Gastrocnemius medialis (tissue), 4 donors: Measurements from ENCODE around the gene TOPORS. TPM values are rescaled to one million over a fixed set of nuclear protein-coding genes. Genes with fewer than 3 reads are reported as not detected.

Experiments
- ATAC-seq, 2 donors: fragments of 150-250 bp; one replicate each; pipeline ENCODE4 v1.9.1; 2016
- DNase-seq, 2 donors: peaks; one replicate each; pipeline ENCODE4 v3.0.0-alpha.2; 2019
- H3K27ac ChIP-seq, 4 donors: fragments of 200-600 bp; sonication (generic); 1 replicate in 1 of 4; 2 replicates in 3 of 4; pipeline ENCODE4 v1.5.1; 2016 to 2018; ENCODE audit warnings: mild to moderate bottlenecking in 2 of 4, moderate library complexity in 1 of 4
- H3K27me3 ChIP-seq, 3 donors: fragments of 200-600 bp; sonication (generic) in 2 of 3; 1 replicate in 1 of 3; 2 replicates in 2 of 3; pipeline versions ENCODE4 v1.5.1 to v1.6.0; 2016 to 2019; ENCODE audit warnings: mild to moderate bottlenecking in 1 of 3, moderate library complexity in 1 of 3
- H3K36me3 ChIP-seq, 2 donors: fragments of 200-600 bp; sonication (generic) in 1 of 2; one replicate each; pipeline ENCODE4 v1.5.1; 2017 to 2018
- H3K4me1 ChIP-seq, 2 donors: fragments of 200-600 bp; sonication (generic) in 1 of 2; one replicate each; pipeline ENCODE4 v1.5.1; 2016 to 2017; ENCODE audit warnings: mild to moderate bottlenecking in 2 of 2
- H3K4me3 ChIP-seq, 4 donors: fragments of 200-600 bp; sonication (generic) in 3 of 4; 1 replicate in 1 of 4; 2 replicates in 3 of 4; pipeline ENCODE4 v1.5.1; 2016 to 2019; ENCODE audit warnings: mild to moderate bottlenecking in 2 of 4
- H3K9me3 ChIP-seq, 3 donors: fragments of 200-600 bp; sonication (generic) in 2 of 3; 1 replicate in 1 of 3; 2 replicates in 2 of 3; pipeline ENCODE4 v1.5.1; 2016 to 2019
- CTCF ChIP-seq, 5 experiments: fragments of 450-650 bp in 3 of 5; fragments of 200-600 bp in 2 of 5; sonication (generic) in 2 of 5; IDR thresholded peaks in 4 of 5; conservative IDR thresholded peaks in 1 of 5; 1 replicate in 4 of 5; 2 replicates in 1 of 5; pipeline ENCODE4 v1.5.1; 2016 to 2019; ENCODE audit warnings: antibody characterized with exemption in 5 of 5, mild to moderate bottlenecking in 3 of 5, moderate library complexity in 3 of 5
- POLR2A ChIP-seq, 2 donors: fragments of 450-650 bp; IDR thresholded peaks; one replicate each; pipeline ENCODE4 v1.6.1; 2017; ENCODE audit warnings: antibody characterized with exemption in 2 of 2, mild to moderate bottlenecking in 2 of 2, moderate library complexity in 2 of 2
- in situ Hi-C, 4 donors: fragments of 200-750 bp; cut with MboI; loops; one replicate each; pipeline versions ENCODE4 v1.15.0 to v1.8.0; 2017; ENCODE audit warnings: low sequenced_read_pairs in 4 of 4
- intact Hi-C: fragments of 100-400 bp; cut with DNase I; formaldehyde crosslinking; loops from one replicate; pipeline ENCODE4 v1.15.1; 2023; ENCODE audit warnings: low total_unique reads
- total RNA-seq, 4 donors: library from RNA; depleted of rRNA; stranded (reverse); fragments of >200 nt; gene quantifications; one replicate each; pipeline versions ENCODE4 v1.1.0 to v1.2.3, GENCODE V29; 2016

TOPORS gene
- total RNA-seq, 4 donors from 2014 or later: 7.7 to 15.2 (median 14.5) TPM

DNA sequence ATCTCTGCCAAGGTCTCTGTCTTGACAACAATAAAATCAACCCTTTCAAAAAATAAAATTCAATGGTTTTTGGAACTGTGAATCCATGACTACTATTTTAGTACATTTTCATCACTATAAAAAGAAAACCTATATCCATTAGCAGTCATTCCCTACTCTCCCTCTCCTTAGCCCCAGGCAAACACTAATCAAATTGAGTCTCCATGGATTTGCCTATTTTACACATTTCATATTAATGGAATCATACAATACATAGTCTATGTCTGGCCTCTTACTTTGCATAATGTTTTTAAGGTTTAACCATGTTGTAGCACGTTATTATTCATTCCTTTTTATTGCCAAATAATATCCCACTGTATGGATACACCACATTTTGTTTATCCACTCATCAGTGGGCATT is 50.5 kb downstream of the TOPORS start:
- intact Hi-C loops: no loop called here
- in situ Hi-C loops: loop anchor here in 1 of 4 donors (10.0 kb wide), 1 partner anchor 63 kb away; no protein-coding TSS in a partner anchor

DNA sequence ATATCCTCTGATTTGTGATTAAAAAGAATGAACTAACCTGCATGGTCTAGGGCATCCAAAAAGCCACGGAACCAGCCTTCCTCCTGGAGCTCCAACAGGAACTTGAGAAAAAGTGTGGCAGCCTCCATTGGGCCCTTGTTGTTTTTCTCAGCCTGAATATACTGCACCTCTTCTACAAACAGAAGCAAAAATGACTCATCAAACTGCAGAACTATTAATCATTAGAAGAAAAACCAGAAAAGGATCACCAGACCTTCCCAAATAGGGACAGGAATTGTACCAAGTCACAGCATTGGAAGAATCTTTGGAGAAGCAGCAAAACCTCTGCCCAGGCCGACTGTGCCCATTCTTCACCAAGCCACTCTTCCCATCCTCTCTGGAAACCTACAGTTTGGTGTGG is 51.6 kb downstream of the TOPORS start:
- no peak for ATAC-seq
- intact Hi-C loops: no loop called here
- no peak overlapping the region for H3K4me3 ChIP-seq
- peaks cover 0 to 35% of the 10 kb centered on the region in 2 donors for H3K36me3 ChIP-seq
- DNase-seq: no peak
- in situ Hi-C loops: loop anchor here in 1 of 4 donors (10.0 kb wide), 1 partner anchor 64 kb away; no protein-coding TSS in a partner anchor
- H3K9me3 ChIP-seq: no peaks in the 10 kb centered on the region
- no peak overlapping the region for H3K27ac ChIP-seq
- TF ChIP-seq POLR2A (IDR thresholded peaks at IDR 0.05): no peak
- TF ChIP-seq CTCF (IDR thresholded peaks at IDR 0.05 in 4 of 5, conservative IDR thresholded peaks at IDR 0.05 in 1 of 5): no peak
- no peaks in the 10 kb centered on the region for H3K4me1 ChIP-seq
- H3K27me3 ChIP-seq: no peaks in the 10 kb centered on the region

More for the DNA sequence above, 50.5 kb downstream of the TOPORS start:
- ATAC-seq: no peak
- Histone ChIP-seq H3K4me3 (no peak overlapping the region), H3K36me3 (peaks cover 0 to 26% of the 10 kb centered on the region in 2 donors), H3K4me1 (peaks cover 0 to 4% of the 10 kb centered on the region in 2 donors), H3K27me3 (no peaks in the 10 kb centered on the region), H3K9me3 (no peaks in the 10 kb centered on the region), H3K27ac (no peak overlapping the region)
- no peak for DNase-seq
- TF ChIP-seq CTCF (IDR thresholded peaks at IDR 0.05 in 4 of 5, conservative IDR thresholded peaks at IDR 0.05 in 1 of 5): no peak
- TF ChIP-seq POLR2A (IDR thresholded peaks at IDR 0.05): no peak

DNA sequence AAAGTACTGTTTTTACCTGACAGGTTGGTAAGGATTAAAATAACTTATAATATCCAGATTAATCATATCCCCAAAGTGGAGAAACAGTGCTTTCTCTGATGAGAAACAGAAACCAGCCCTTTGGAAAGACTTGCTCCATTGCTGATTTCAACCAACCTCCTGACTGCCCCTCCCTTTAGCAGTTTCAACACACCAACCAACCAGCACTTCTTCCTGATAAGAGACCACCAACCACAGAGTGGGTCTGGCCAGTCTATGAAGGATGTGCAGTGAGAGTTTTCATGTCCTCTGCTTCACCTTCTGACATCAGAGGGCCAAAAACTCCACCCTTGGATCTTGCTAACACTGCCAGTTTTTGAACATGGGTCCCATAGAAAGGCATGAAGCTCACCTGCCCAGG is 54.5 kb downstream of the TOPORS start:
- TF ChIP-seq POLR2A (IDR thresholded peaks at IDR 0.05) (no peak), CTCF (IDR thresholded peaks at IDR 0.05 in 4 of 5, conservative IDR thresholded peaks at IDR 0.05 in 1 of 5) (no peak)
- intact Hi-C loops: no loop called here
- no peak overlapping the region for H3K27ac ChIP-seq
- ATAC-seq (no peak), DNase-seq (no peak)
- in situ Hi-C loops: no loop called here
- no peaks in the 10 kb centered on the region for H3K27me3 ChIP-seq
- peaks cover 0 to 35% of the 10 kb centered on the region in 2 donors for H3K36me3 ChIP-seq
- no peaks in the 10 kb centered on the region for H3K9me3 ChIP-seq
- no peak overlapping the region for H3K4me3 ChIP-seq
- no peaks in the 10 kb centered on the region for H3K4me1 ChIP-seq

DNA sequence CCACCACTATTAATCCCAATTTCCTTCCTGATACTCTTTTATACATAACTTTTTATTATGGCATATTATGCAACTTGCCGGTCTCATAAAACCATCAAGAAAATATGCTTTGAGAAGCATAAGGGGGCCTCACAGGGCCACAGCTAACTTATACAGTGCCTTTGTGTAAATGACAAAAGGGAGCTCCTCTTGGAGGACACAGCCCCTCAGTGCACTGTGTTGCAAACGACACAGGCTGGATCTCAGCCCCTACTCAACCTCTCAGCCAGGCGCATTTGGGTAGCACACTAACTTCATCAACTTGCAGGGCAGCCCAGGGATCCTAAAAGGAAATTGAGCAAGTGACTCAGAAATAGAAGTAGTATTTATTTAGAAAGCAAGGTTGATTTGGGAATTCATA is 61.8 kb downstream of the TOPORS start:
- no peak for DNase-seq
- TF ChIP-seq CTCF (IDR thresholded peaks at IDR 0.05 in 4 of 5, conservative IDR thresholded peaks at IDR 0.05 in 1 of 5) (no peak), POLR2A (IDR thresholded peaks at IDR 0.05) (no peak)
- peaks cover 0 to 34% of the 10 kb centered on the region in 2 donors for H3K36me3 ChIP-seq

More for the DNA sequence above, 61.8 kb downstream of the TOPORS start:
- no peak for ATAC-seq
- in situ Hi-C loops: no loop called here
- intact Hi-C loops: loop anchor here (5.0 kb wide), 1 partner anchor 38 kb away; no protein-coding TSS in a partner anchor
- Histone ChIP-seq H3K27me3 (no peaks in the 10 kb centered on the region), H3K4me1 (no peaks in the 10 kb centered on the region), H3K9me3 (no peaks in the 10 kb centered on the region), H3K27ac (no peak overlapping the region), H3K4me3 (no peak overlapping the region)

Other genes with a start within 250 kb of the TOPORS start
- 10 to 100 TPM; 28.3 to 35.0 (median 30.3) TPM for gene ACO1, start 167.9 kb downstream of the TOPORS start, total RNA-seq
- gene RIGI, start 26.4 kb downstream of the TOPORS start, total RNA-seq: 1 to 10 TPM; 1.6 to 3.3 (median 2.8) TPM
- gene SMIM27, start 259 bp downstream of the TOPORS start, total RNA-seq: 10 to 100 TPM in 1 of 4 donors, 1 to 10 TPM in 3; 1.8 to 11.6 (median 7.6) TPM
- 10 to 100 TPM; 59.2 to 97.0 (median 82.6) TPM for gene NDUFB6, start 20.6 kb upstream of the TOPORS start, total RNA-seq
- not detected for gene TAF1L, start 83.1 kb upstream of the TOPORS start, total RNA-seq
- gene TMEM215, start 231.0 kb upstream of the TOPORS start, total RNA-seq: not detected